K562 (cell line): ENCODE results near the gene KRTAP10-4. TPM values are rescaled to one million over a fixed set of nuclear protein-coding genes. Genes with fewer than 3 reads are reported as not detected.

ENCODE experiments used
- ATF3 ChIP-seq, 2 experiments: fragments of 450-650 bp in 1 of 2; sonication (generic) in 1 of 2; formaldehyde crosslinking in 1 of 2; IDR thresholded peaks in 1 of 2; conservative IDR thresholded peaks in 1 of 2; 2 replicates each; pipeline versions ENCODE4 v1.6.1 to v1.8.1; 2016 to 2023; ENCODE audit warnings: mild to moderate bottlenecking in 2 of 2, moderate library complexity in 2 of 2, inconsistent platforms in 1 of 2, missing genetic modification reagents in 1 of 2
- CBX2 ChIP-seq: fragments of 200-600 bp; sonication (generic); IDR thresholded peaks from one replicate; pipeline ENCODE4 v1.6.1; 2012; ENCODE audit warnings: mild to moderate bottlenecking, low read length, inconsistent platforms; ENCODE audit not compliant: insufficient read depth, poor library complexity, severe bottlenecking
- CREB1 ChIP-seq, 2 experiments: sonication (generic) in 1 of 2; formaldehyde crosslinking in 1 of 2; IDR thresholded peaks; 2 replicates each; pipeline versions ENCODE4 v1.6.1 to v1.8.0; 2012 to 2022; ENCODE audit warnings: inconsistent platforms in 1 of 2, mild to moderate bottlenecking in 1 of 2, missing genetic modification reagents in 1 of 2, moderate library complexity in 1 of 2
- E2F4 ChIP-seq: sonication (generic); formaldehyde crosslinking; IDR thresholded peaks from 2 replicates; pipeline ENCODE4 v1.8.0; 2022; ENCODE audit warnings: mild to moderate bottlenecking, low read depth, missing genetic modification reagents
- ETV5 ChIP-seq: sonication (generic); formaldehyde crosslinking; IDR thresholded peaks from 2 replicates; pipeline ENCODE4 v1.4.0; 2020; ENCODE audit warnings: low read depth, mild to moderate bottlenecking, missing genetic modification reagents
- JUN ChIP-seq, 2 experiments: sonication (generic) in 1 of 2; formaldehyde crosslinking in 1 of 2; IDR thresholded peaks; 2 replicates each; pipeline versions ENCODE4 v1.6.1 to v1.8.0; 2012 to 2022; ENCODE audit warnings: borderline replicate concordance in 2 of 2, mild to moderate bottlenecking in 2 of 2, improper control_type of control experiment in 1 of 2, low read depth in 1 of 2, low read length in 1 of 2, missing genetic modification reagents in 1 of 2
- JUND ChIP-seq, 2 experiments: IDR thresholded peaks; 2 replicates in 1 of 2; 3 replicates in 1 of 2; pipeline ENCODE4 v1.6.1; 2011; ENCODE audit warnings: borderline replicate concordance in 2 of 2, low read depth in 2 of 2, low read length in 2 of 2, improper control_type of control experiment in 1 of 2, missing biosample characterization in 1 of 2, missing genetic modification characterization in 1 of 2, missing genetic modification reagents in 1 of 2
- KLF1 ChIP-seq: fragments of 450-650 bp; IDR thresholded peaks from 2 replicates; pipeline ENCODE4 v1.6.1; 2016; ENCODE audit warnings: missing genetic modification characterization, missing compliant biosample characterization
- MNT ChIP-seq, 2 experiments: fragments of 450-650 bp; conservative IDR thresholded peaks; 2 replicates each; pipeline ENCODE4 v1.6.1; 2017; ENCODE audit warnings: mild to moderate bottlenecking in 2 of 2, moderate library complexity in 2 of 2
- RERE ChIP-seq: sonication (generic); formaldehyde crosslinking; IDR thresholded peaks from 2 replicates; pipeline ENCODE4 v1.8.0; 2023; ENCODE audit warnings: missing genetic modification reagents, mild to moderate bottlenecking, borderline replicate concordance
- USF2 ChIP-seq: sonication (generic); formaldehyde crosslinking; IDR thresholded peaks from 2 replicates; pipeline ENCODE4 v1.5.0; 2020; ENCODE audit warnings: missing genetic modification reagents
- ZNF134 ChIP-seq: fragments of 250-450 bp; sonication (Bioruptor Pico); conservative IDR thresholded peaks from 2 replicates; pipeline ENCODE4 v1.4.0; 2020
- ZNF184 ChIP-seq: sonication (generic); formaldehyde crosslinking; IDR thresholded peaks from 2 replicates; pipeline ENCODE4 v1.5.0; 2020; ENCODE audit warnings: missing genetic modification reagents
- ZNF436 ChIP-seq: fragments of 250-450, 450-650 bp; sonication (Bioruptor Pico); formaldehyde crosslinking; IDR thresholded peaks from 2 replicates; pipeline ENCODE4 v1.7.0; 2020; ENCODE audit warnings: mild to moderate bottlenecking
- polyA plus RNA-seq, 8 experiments: library from polyadenylated mRNA; depleted of rRNA in 4 of 8; stranded (reverse) in 5 of 8; unstranded in 3 of 8; fragments of >200 nt; fragmentation: Nextera tagmentation in 2 of 8; fragmentation: Illumina TruSeq in 1 of 8; extraction: Ambion mirVana in 2 of 8; extraction: Trizol in 1 of 8; gene quantifications; 2 replicates each; pipeline versions ENCODE4 v1.2.1 to v1.2.3, GENCODE V29; 2011 to 2014; ENCODE audit warnings: inconsistent platforms in 1 of 8, missing spikeins in 1 of 8
- total RNA-seq, 7 experiments: library from RNA; depleted of rRNA in 6 of 7; stranded (reverse); fragments of >200 nt in 6 of 7; fragmentation: Illumina TruSeq in 2 of 7; extraction: Trizol in 2 of 7; gene quantifications; 2 replicates each; pipeline versions ENCODE4 v1.2.1 to v1.2.3, GENCODE V29; 2011 to 2021; ENCODE audit warnings: low replicate concordance in 1 of 7

Gene KRTAP10-4
- total and polyA plus RNA-seq, 9 of the 15 experiments (the other 6 are each of a cell fraction or from before 2014, with no cell fraction given), result not detected

GRCh38 chr21:44583800-44584147 lies 10.2 kb downstream of the KRTAP10-4 start (continued):
- no peak for TF ChIP-seq RERE (CRISPR knock-in tag)
- 0 out of 2 replicates have a peak, but pooled peaks have one; percentile 10 for TF ChIP-seq JUND (IDR thresholded peaks at IDR 0.05; ENCODE audit: borderline replicate concordance, low read depth, low read length)
- TF ChIP-seq JUND (tag; IDR thresholded peaks at IDR 0.05; ENCODE audit: borderline replicate concordance, low read depth, low read length), result peak; percentile 39; the same call in 1 of the 3 replicates
- TF ChIP-seq USF2, result no peak
- no peak for TF ChIP-seq JUN (IDR thresholded peaks at IDR 0.05; ENCODE audit: borderline replicate concordance, low read depth, low read length)
- no peak for TF ChIP-seq JUN (CRISPR knock-in tag; IDR thresholded peaks at IDR 0.05; ENCODE audit: borderline replicate concordance)
- TF ChIP-seq CREB1 (IDR thresholded peaks at IDR 0.05), result no peak
- TF ChIP-seq CREB1 (CRISPR knock-in tag; IDR thresholded peaks at IDR 0.05), result 0 out of 2 replicates have a peak, but pooled peaks have one; percentile 42
- TF ChIP-seq E2F4 (CRISPR knock-in tag), result no peak
- no peak for TF ChIP-seq ZNF436
- no peak for TF ChIP-seq MNT (conservative IDR thresholded peaks at IDR 0.05)
- no peak for TF ChIP-seq CBX2
- TF ChIP-seq ETV5 (CRISPR knock-in tag), result no peak
- no peak for TF ChIP-seq KLF1 (tag)
- TF ChIP-seq ZNF134 (CRISPR knock-in tag), result no peak
- TF ChIP-seq ATF3 (IDR thresholded peaks at IDR 0.05), result peak; percentile 33; the same call in 1 of the 2 replicates
- no peak for TF ChIP-seq ATF3 (CRISPR knock-in tag; conservative IDR thresholded peaks at IDR 0.05)
- TF ChIP-seq ZNF184 (CRISPR knock-in tag), result no peak
